ENCODE results near the gene ITGA11.

ITGA11 gene

GRCh38 chr15:68313501-68314410 is 118.2 kb downstream of the ITGA11 start:
- no peaks in the 10 kb centered on the region for H3K27me3 ChIP-seq
- peak overlapping the region in 2 of 11 experiments; percentile 19; a peak in 1 of 22 replicates for H3K9ac ChIP-seq
- no peaks in the 10 kb centered on the region for H3K9me3 ChIP-seq (replicated peaks in 1 of 11)
- no peak overlapping the region; a peak in 1 of 22 replicates for H3K27ac ChIP-seq
- peak overlapping the region in 3 of 11 experiments; percentile 14 to 43 (median 21); a peak in 3 of 22 replicates for H3K4me2 ChIP-seq
- no peak overlapping the region for H3K4me3 ChIP-seq
- TF ChIP-seq Cebpa-rat (IDR thresholded peaks at IDR 0.05): no peak
- H4K20me1 ChIP-seq: no peaks in the 10 kb centered on the region
- H3K36me3 ChIP-seq: no peaks in the 10 kb centered on the region
- H3K4me1 ChIP-seq: peaks cover 20 to 47% (median 30%) of the 10 kb centered on the region in 10 experiments

GRCh38 chr15:68312701-68313204 is 119.2 kb downstream of the ITGA11 start:
- no peaks in the 10 kb centered on the region for H4K20me1 ChIP-seq
- H3K9ac ChIP-seq: no peak overlapping the region
- H3K27ac ChIP-seq: no peak overlapping the region
- no peaks in the 10 kb centered on the region for H3K27me3 ChIP-seq
- no peaks in the 10 kb centered on the region for H3K9me3 ChIP-seq (replicated peaks in 1 of 11)
- no peak for TF ChIP-seq Cebpa-rat (IDR thresholded peaks at IDR 0.05)
- peaks cover 20 to 47% (median 30%) of the 10 kb centered on the region in 10 experiments for H3K4me1 ChIP-seq
- H3K4me2 ChIP-seq: peak overlapping the region in 2 of 11 experiments; percentile 43 to 52; a peak in 4 of 22 replicates
- H3K4me3 ChIP-seq: no peak overlapping the region
- no peaks in the 10 kb centered on the region for H3K36me3 ChIP-seq

- Histone ChIP-seq H3K9me3 (replicated peaks in 1 of 11) (no peaks in the 10 kb centered on the region), H3K4me1 (peaks cover 20 to 47% (median 33%) of the 10 kb centered on the region in 10 experiments), H4K20me1 (no peaks in the 10 kb centered on the region), H3K27ac (no peak overlapping the region), H3K36me3 (no peaks in the 10 kb centered on the region), H3K4me2 (peak overlapping the region in 1 of 11 experiments; percentile 52; a peak in 1 of 22 replicates), H3K9ac (no peak overlapping the region), H3K27me3 (no peaks in the 10 kb centered on the region), H3K4me3 (no peak overlapping the region)
- no peak for TF ChIP-seq Cebpa-rat (IDR thresholded peaks at IDR 0.05)
Observed at GRCh38 chr15:68311859-68312557, 120.0 kb downstream of the ITGA11 start.

GRCh38 chr15:68311464-68311835 is 120.5 kb downstream of the ITGA11 start:
- no peaks in the 10 kb centered on the region for H3K36me3 ChIP-seq
- H3K27me3 ChIP-seq: no peaks in the 10 kb centered on the region
- H3K9me3 ChIP-seq (replicated peaks in 1 of 11): no peaks in the 10 kb centered on the region
- no peak overlapping the region for H3K9ac ChIP-seq
- no peak overlapping the region for H3K4me3 ChIP-seq
- H4K20me1 ChIP-seq: no peaks in the 10 kb centered on the region
- peak overlapping the region in 3 of 11 experiments; percentile 15 to 80 (median 55); a peak in 1 of 22 replicates for H3K4me2 ChIP-seq
- no peak overlapping the region for H3K27ac ChIP-seq
- H3K4me1 ChIP-seq: peaks cover 20 to 46% (median 33%) of the 10 kb centered on the region in 10 experiments
- no peak for TF ChIP-seq Cebpa-rat (IDR thresholded peaks at IDR 0.05)

- Histone ChIP-seq H3K27ac (no peak overlapping the region), H3K9ac (no peak overlapping the region), H3K9me3 (replicated peaks in 1 of 11) (no peaks in the 10 kb centered on the region), H3K4me2 (peak overlapping the region in 10 of 11 experiments; percentile 3 to 80 (median 25); a peak in 12 of 22 replicates), H3K4me1 (peaks cover 17 to 45% (median 31%) of the 10 kb centered on the region in 10 experiments), H3K4me3 (no peak overlapping the region), H4K20me1 (no peaks in the 10 kb centered on the region), H3K27me3 (no peaks in the 10 kb centered on the region), H3K36me3 (no peaks in the 10 kb centered on the region)
- no peak for TF ChIP-seq Cebpa-rat (IDR thresholded peaks at IDR 0.05)
Observed at GRCh38 chr15:68310804-68311463, 121.0 kb downstream of the ITGA11 start.

GRCh38 chr15:68310178-68310803 is 121.7 kb downstream of the ITGA11 start:
- peaks cover 11 to 39% (median 25%) of the 10 kb centered on the region in 10 experiments; a peak in 19 of 20 replicates for H3K4me1 ChIP-seq
- no peak overlapping the region for H3K4me3 ChIP-seq
- no peaks in the 10 kb centered on the region for H3K27me3 ChIP-seq
- no peaks in the 10 kb centered on the region for H3K9me3 ChIP-seq (replicated peaks in 1 of 11)
- H3K27ac ChIP-seq: no peak overlapping the region
- peak overlapping the region in 10 of 11 experiments; percentile 3 to 80 (median 25); a peak in 12 of 22 replicates for H3K4me2 ChIP-seq
- H3K36me3 ChIP-seq: no peaks in the 10 kb centered on the region
- H4K20me1 ChIP-seq: no peaks in the 10 kb centered on the region
- TF ChIP-seq Cebpa-rat (IDR thresholded peaks at IDR 0.05): no peak
- no peak overlapping the region for H3K9ac ChIP-seq

- Histone ChIP-seq H3K4me2 (no peak overlapping the region), H3K9me3 (replicated peaks in 1 of 11) (no peaks in the 10 kb centered on the region), H3K36me3 (no peaks in the 10 kb centered on the region), H3K27ac (no peak overlapping the region), H3K4me1 (peaks cover 11 to 37% (median 24%) of the 10 kb centered on the region in 10 experiments; a peak in 19 of 20 replicates), H3K4me3 (no peak overlapping the region), H3K27me3 (no peaks in the 10 kb centered on the region), H4K20me1 (no peaks in the 10 kb centered on the region), H3K9ac (no peak overlapping the region)
- TF ChIP-seq Cebpa-rat (IDR thresholded peaks at IDR 0.05): no peak
Observed at GRCh38 chr15:68309024-68309423, 122.9 kb downstream of the ITGA11 start.

Measured in BLaER1 treated with 17β-estradiol and CSF1 and Interleukin-3, amounts not matched to agents 10 nM and 100 nM (cell line).